Body of pancreas (tissue), 4 donors: ENCODE data around the gene MAPKAPK2. TPM values are rescaled to one million over a fixed set of nuclear protein-coding genes. Genes with fewer than 3 reads are reported as not detected.

Experiments used
- ATAC-seq: fragments of 150-250 bp; one replicate; pipeline ENCODE4 v1.9.1; 2016
- DNase-seq, 4 donors: peaks; one replicate each; pipeline ENCODE4 v3.0.0-alpha.2; 2019
- H3K27ac ChIP-seq, 4 donors: fragments of 200-600 bp; sonication (generic); 1 replicate in 3 of 4; 2 replicates in 1 of 4; pipeline versions ENCODE4 v1.5.1 to v1.6.1; 2016 to 2019; ENCODE audit warnings: mild to moderate bottlenecking in 1 of 4, mixed read lengths in 1 of 4, moderate library complexity in 1 of 4
- H3K27me3 ChIP-seq, 2 donors: fragments of 200-600 bp; sonication (generic); one replicate each; pipeline ENCODE4 v1.6.0; 2016; ENCODE audit warnings: mild to moderate bottlenecking in 1 of 2
- H3K36me3 ChIP-seq, 2 donors: fragments of 200-600 bp; sonication (generic); replicated peaks in 1 of 2; 2 replicates each; pipeline ENCODE4 v1.5.1; 2016; ENCODE audit warnings: low read depth in 2 of 2; ENCODE audit not compliant: insufficient read depth in 1 of 2
- H3K4me1 ChIP-seq: fragments of 200-600 bp; sonication (generic); one replicate; pipeline ENCODE4 v1.6.0; 2016
- H3K4me3 ChIP-seq, 2 donors: fragments of 200-600 bp; sonication (generic); 1 replicate in 1 of 2; 2 replicates in 1 of 2; pipeline ENCODE4 v1.5.1; 2016 to 2019
- H3K9me3 ChIP-seq, 3 donors: fragments of 200-600 bp; sonication (generic); 1 replicate in 2 of 3; 2 replicates in 1 of 3; pipeline ENCODE4 v1.5.1; 2016
- CTCF ChIP-seq, 7 experiments: fragments of 450-650 bp in 4 of 7; fragments of 200-600 bp in 3 of 7; sonication (generic) in 3 of 7; IDR thresholded peaks; one replicate each; pipeline ENCODE4 v1.5.1; 2016 to 2019; ENCODE audit warnings: antibody characterized with exemption in 7 of 7
- POLR2A ChIP-seq, 3 donors: fragments of 450-650 bp; IDR thresholded peaks; one replicate each; pipeline ENCODE4 v1.6.1; 2016; ENCODE audit warnings: antibody characterized with exemption in 3 of 3, mild to moderate bottlenecking in 2 of 3
- WGBS, 2 donors: methylation state at CpG; one replicate each; pipeline ENCODE4 v1.1.5; 2017; 5-methylcytosine and 5-hydroxymethylcytosine counted together
- intact Hi-C: fragments of 100-400 bp; cut with DNase I; formaldehyde crosslinking; loops from one replicate; pipeline ENCODE4 v1.15.1; 2023
- total RNA-seq, 2 donors: library from RNA; depleted of rRNA; stranded (reverse); fragments of >200 nt; gene quantifications; one replicate each; pipeline ENCODE4 v1.1.0, GENCODE V29; 2016

The MAPKAPK2 gene
- total RNA-seq, 2 donors from 2014 or later, result 29.1 to 46.5 TPM

DNA sequence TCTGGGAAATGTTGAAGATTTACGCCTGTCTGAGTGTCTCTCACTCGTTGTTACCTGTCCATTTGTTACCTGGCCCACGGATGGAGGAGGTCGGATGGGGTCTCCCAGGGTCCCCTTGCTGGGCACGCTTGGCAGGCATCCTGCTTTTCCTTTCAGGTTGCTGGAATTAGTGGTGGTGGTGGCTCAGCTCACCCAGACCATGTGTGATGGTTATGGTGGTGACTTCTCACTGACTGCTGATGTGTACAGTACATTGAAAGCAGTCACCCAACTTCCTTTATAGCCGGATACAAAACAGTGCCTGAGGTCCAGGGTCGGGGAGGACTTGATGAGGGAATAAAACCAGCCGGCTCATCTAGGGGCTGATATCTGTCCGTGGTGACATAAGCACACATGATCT, 19.5 kb downstream of the MAPKAPK2 start:
- no peak for ATAC-seq
- no peak for DNase-seq
- H3K9me3 ChIP-seq, result no peaks in the 10 kb centered on the region
- 65 to 69% methylated on average over 8 to 9 of the region's 9 CpGs for WGBS, 2 donors
- H3K4me3 ChIP-seq, result no peak overlapping the region
- H3K4me1 ChIP-seq, result peaks cover 86% of the 10 kb centered on the region
- intact Hi-C loops, result loop anchor here (10.0 kb wide), 1 partner anchor 81 kb away; no protein-coding TSS in a partner anchor
- no peak for TF ChIP-seq CTCF (IDR thresholded peaks at IDR 0.05)
- TF ChIP-seq POLR2A (IDR thresholded peaks at IDR 0.05), result no peak
- no peaks in the 10 kb centered on the region for H3K27me3 ChIP-seq
- H3K36me3 ChIP-seq, result no peaks in the 10 kb centered on the region
- H3K27ac ChIP-seq, result no peak overlapping the region

- H3K4me3 ChIP-seq, result no peak overlapping the region
- TF ChIP-seq POLR2A (IDR thresholded peaks at IDR 0.05), result no peak
- TF ChIP-seq CTCF (IDR thresholded peaks at IDR 0.05), result no peak
- peak overlapping the region in 2 of 4 donors; percentile 31 to 35 for H3K27ac ChIP-seq
- 36 to 46% methylated on average over 4 of the region's 4 CpGs for WGBS, 2 donors
- H3K4me1 ChIP-seq, result peaks cover 88% of the 10 kb centered on the region
- H3K36me3 ChIP-seq, result no peaks in the 10 kb centered on the region
- H3K9me3 ChIP-seq, result no peaks in the 10 kb centered on the region
- ATAC-seq (no peak), DNase-seq (peak in 1 of 4 donors; percentile 36)
- intact Hi-C loops, result loop anchor here (10.0 kb wide), 1 partner anchor 80 kb away; no protein-coding TSS in a partner anchor
- H3K27me3 ChIP-seq, result no peaks in the 10 kb centered on the region
Measured at GRCh38 chr1:206705191-206705590, 20.5 kb downstream of the MAPKAPK2 start.

- peaks cover 87% of the 10 kb centered on the region for H3K4me1 ChIP-seq
- H3K9me3 ChIP-seq, result no peaks in the 10 kb centered on the region
- H3K27ac ChIP-seq, result peak overlapping the region in 2 of 4 donors; percentile 31 to 35
- no peaks in the 10 kb centered on the region for H3K27me3 ChIP-seq
- ATAC-seq, result no peak
- no peaks in the 10 kb centered on the region for H3K36me3 ChIP-seq
- no peak for TF ChIP-seq POLR2A (IDR thresholded peaks at IDR 0.05)
- WGBS, 2 donors, result 69 to 70% methylated on average over 8 of the region's 8 CpGs
- H3K4me3 ChIP-seq, result no peak overlapping the region
- no peak for DNase-seq
- intact Hi-C loops, result loop anchor here (10.0 kb wide), 1 partner anchor 79 kb away; no protein-coding TSS in a partner anchor
Measured at GRCh38 chr1:206705726-206706297, 21.1 kb downstream of the MAPKAPK2 start.

DNA sequence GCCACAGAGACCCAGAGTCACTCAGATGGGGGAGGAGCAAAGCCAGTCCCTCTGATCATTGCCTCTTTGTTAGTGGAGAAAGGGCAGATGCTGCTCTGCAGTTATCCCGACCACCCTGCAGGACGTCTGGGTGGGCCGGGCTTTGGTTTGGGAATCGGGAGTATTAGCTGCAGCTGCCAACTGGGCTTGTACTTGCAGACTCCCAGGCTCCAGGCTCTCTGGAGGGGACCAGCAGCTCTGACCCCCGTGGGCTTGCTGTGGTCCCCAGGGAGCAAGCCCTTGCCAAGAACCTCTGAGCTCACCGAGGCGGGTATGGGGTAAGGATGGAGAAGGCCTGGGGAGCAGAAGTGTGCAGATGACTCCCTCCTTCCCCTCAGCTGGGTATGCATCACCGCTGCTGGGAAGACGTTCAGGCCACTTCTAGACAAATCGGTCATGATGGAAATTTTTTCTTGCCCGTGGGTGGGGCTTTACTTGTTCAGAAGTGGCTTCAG, 21.6 kb downstream of the MAPKAPK2 start:
- peak overlapping the region in 1 of 4 donors; percentile 15 for H3K27ac ChIP-seq
- H3K4me3 ChIP-seq, result no peak overlapping the region
- no peaks in the 10 kb centered on the region for H3K36me3 ChIP-seq
- WGBS, 2 donors, result 57 to 78% methylated on average over 8 to 11 of the region's 11 CpGs
- intact Hi-C loops, result loop anchor here (10.0 kb wide), 1 partner anchor 78 kb away; no protein-coding TSS in a partner anchor
- ATAC-seq (peak; percentile 40), DNase-seq (peak in 2 of 4 donors; percentile 28 to 56)
- H3K27me3 ChIP-seq, result no peaks in the 10 kb centered on the region
- peaks cover 83% of the 10 kb centered on the region for H3K4me1 ChIP-seq
- no peaks in the 10 kb centered on the region for H3K9me3 ChIP-seq
- TF ChIP-seq CTCF (IDR thresholded peaks at IDR 0.05), result no peak
- no peak for TF ChIP-seq POLR2A (IDR thresholded peaks at IDR 0.05)

- no peak for ATAC-seq
- Histone ChIP-seq H3K36me3 (no peaks in the 10 kb centered on the region), H3K9me3 (no peaks in the 10 kb centered on the region), H3K4me1 (peaks cover 86% of the 10 kb centered on the region), H3K27ac (peak overlapping the region in 2 of 4 donors; percentile 15 to 16), H3K4me3 (no peak overlapping the region), H3K27me3 (no peaks in the 10 kb centered on the region)
- DNase-seq, result no peak
- intact Hi-C loops, result loop anchor here (10.0 kb wide), 1 partner anchor 78 kb away; no protein-coding TSS in a partner anchor
- 73 to 80% methylated on average over 8 of the region's 8 CpGs for WGBS, 2 donors
- TF ChIP-seq CTCF (IDR thresholded peaks at IDR 0.05) (no peak), POLR2A (IDR thresholded peaks at IDR 0.05) (no peak)
Measured at GRCh38 chr1:206706806-206707366, 22.2 kb downstream of the MAPKAPK2 start.
